ENCODE results near the gene SLC25A43.

DNA sequence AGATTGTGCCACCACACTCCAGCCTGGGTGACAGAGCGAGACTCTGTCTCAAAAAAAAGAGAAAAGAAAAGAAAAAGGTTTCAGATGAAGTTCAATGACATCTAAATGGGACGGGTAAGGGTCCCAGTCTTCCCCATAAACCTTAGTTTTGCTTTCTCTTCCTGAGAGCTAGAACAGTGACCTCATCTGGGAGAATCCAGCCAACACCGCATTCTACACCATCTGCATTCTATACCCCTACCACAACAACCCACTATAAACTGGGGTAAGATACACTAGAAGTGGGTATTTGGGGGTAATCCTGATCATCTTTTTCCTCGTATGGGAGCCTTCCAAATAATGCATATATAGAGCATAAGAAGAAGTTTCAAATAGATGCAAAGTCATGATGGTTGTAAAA, 18.2 kb downstream of the SLC25A43 start:
- TF ChIP-seq, protein P1, sequence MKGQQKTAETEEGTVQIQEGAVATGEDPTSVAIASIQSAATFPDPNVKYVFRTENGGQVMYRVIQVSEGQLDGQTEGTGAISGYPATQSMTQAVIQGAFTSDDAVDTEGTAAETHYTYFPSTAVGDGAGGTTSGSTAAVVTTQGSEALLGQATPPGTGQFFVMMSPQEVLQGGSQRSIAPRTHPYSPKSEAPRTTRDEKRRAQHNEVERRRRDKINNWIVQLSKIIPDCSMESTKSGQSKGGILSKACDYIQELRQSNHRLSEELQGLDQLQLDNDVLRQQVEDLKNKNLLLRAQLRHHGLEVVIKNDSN (IDR thresholded peaks at IDR 0.05; ENCODE audit: borderline replicate concordance, low read depth) = no peak
- TF ChIP-seq ELF1 (IDR thresholded peaks at IDR 0.05) (no peak), FOXM1 (IDR thresholded peaks at IDR 0.05; ENCODE audit: low read depth) (no peak), GATA2 (CRISPR knock-in tag; IDR thresholded peaks at IDR 0.05) (no peak), EZH2phosphoT487 (IDR thresholded peaks at IDR 0.05; ENCODE audit: borderline replicate concordance, low read depth) (no peak), GABPA (IDR thresholded peaks at IDR 0.05; ENCODE audit: low read depth) (no peak), EP300 (IDR thresholded peaks at IDR 0.05; ENCODE audit: borderline replicate concordance in 1 of 2, low read depth in 1 of 2, low read length in 1 of 2) (no peak), NFIC (IDR thresholded peaks at IDR 0.05; ENCODE audit: borderline replicate concordance) (no peak)
- TF ChIP-seq, protein P2, sequence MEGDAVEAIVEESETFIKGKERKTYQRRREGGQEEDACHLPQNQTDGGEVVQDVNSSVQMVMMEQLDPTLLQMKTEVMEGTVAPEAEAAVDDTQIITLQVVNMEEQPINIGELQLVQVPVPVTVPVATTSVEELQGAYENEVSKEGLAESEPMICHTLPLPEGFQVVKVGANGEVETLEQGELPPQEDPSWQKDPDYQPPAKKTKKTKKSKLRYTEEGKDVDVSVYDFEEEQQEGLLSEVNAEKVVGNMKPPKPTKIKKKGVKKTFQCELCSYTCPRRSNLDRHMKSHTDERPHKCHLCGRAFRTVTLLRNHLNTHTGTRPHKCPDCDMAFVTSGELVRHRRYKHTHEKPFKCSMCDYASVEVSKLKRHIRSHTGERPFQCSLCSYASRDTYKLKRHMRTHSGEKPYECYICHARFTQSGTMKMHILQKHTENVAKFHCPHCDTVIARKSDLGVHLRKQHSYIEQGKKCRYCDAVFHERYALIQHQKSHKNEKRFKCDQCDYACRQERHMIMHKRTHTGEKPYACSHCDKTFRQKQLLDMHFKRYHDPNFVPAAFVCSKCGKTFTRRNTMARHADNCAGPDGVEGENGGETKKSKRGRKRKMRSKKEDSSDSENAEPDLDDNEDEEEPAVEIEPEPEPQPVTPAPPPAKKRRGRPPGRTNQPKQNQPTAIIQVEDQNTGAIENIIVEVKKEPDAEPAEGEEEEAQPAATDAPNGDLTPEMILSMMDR (IDR thresholded peaks at IDR 0.05) = no peak
- TF ChIP-seq, protein P3, sequence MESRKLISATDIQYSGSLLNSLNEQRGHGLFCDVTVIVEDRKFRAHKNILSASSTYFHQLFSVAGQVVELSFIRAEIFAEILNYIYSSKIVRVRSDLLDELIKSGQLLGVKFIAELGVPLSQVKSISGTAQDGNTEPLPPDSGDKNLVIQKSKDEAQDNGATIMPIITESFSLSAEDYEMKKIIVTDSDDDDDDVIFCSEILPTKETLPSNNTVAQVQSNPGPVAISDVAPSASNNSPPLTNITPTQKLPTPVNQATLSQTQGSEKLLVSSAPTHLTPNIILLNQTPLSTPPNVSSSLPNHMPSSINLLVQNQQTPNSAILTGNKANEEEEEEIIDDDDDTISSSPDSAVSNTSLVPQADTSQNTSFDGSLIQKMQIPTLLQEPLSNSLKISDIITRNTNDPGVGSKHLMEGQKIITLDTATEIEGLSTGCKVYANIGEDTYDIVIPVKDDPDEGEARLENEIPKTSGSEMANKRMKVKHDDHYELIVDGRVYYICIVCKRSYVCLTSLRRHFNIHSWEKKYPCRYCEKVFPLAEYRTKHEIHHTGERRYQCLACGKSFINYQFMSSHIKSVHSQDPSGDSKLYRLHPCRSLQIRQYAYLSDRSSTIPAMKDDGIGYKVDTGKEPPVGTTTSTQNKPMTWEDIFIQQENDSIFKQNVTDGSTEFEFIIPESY (IDR thresholded peaks at IDR 0.05; ENCODE audit: borderline replicate concordance, low read depth) = no peak
